ENCODE results near the gene CIAO2A. TPM values are rescaled to one million over a fixed set of nuclear protein-coding genes. Genes with fewer than 3 reads are reported as not detected.
"Not testable (repeated sequence)": the region's sequence is repeated elsewhere in the genome, so short reads cannot be mapped to it uniquely, and the experiment has no call there.

CIAO2A gene
- total RNA-seq, 1 donor from 2014 or later: 73.0 TPM

DNA sequence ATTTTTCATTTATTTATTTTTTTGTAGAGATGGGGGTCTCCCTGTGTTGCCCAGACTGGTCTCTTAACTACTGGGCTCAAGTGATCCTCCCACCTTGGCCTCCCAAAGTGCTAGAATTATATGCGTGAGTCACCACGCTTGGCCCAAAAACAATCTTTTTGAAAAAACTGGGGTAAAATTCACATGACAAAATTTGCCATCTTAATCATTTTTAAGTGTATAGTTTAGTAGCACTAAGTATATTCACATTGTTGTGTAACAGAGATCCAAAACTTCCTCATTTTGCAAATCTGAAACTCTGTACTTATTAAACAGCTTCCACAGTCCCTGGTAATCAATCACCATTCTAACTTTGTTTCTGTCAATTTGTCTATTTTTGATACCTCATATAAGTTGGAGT is 7.3 kb upstream of the CIAO2A start:
- Mint-ChIP-seq H3K27ac (no peak overlapping the region), H3K9me3 (no peaks in the 10 kb centered on the region), H3K27me3 (no peaks in the 10 kb centered on the region), H3K36me3 (ENCODE audit: low read depth) (peaks cover 14% of the 10 kb centered on the region), H3K4me1 (peaks cover 29% of the 10 kb centered on the region), H3K4me3 (no peak overlapping the region)
- intact Hi-C loops (cut with micrococcal nuclease): no loop called here
- DNase-seq: no peak

GRCh38 chr15:64099379-64099778 is 5.7 kb upstream of the CIAO2A start:
- Mint-ChIP-seq H3K9me3 (no peaks in the 10 kb centered on the region), H3K27ac (no peak overlapping the region), H3K27me3 (no peaks in the 10 kb centered on the region), H3K4me1 (peaks cover 42% of the 10 kb centered on the region), H3K4me3 (no peak overlapping the region), H3K36me3 (ENCODE audit: low read depth) (peaks cover 16% of the 10 kb centered on the region)
- intact Hi-C loops (cut with micrococcal nuclease): loop anchor here (10.0 kb wide), 3 partner anchors 285 to 1195 kb away; partner anchors contain the start of genes PCLAF, RNU5A-1, TRIP4 and USP3
- DNase-seq: no peak

- Mint-ChIP-seq H3K9me3 (no peaks in the 10 kb centered on the region), H3K4me3 (peak overlapping the region; percentile 98), H3K36me3 (ENCODE audit: low read depth) (peaks cover 17% of the 10 kb centered on the region), H3K4me1 (peaks cover 56% of the 10 kb centered on the region), H3K27ac (peak overlapping the region; percentile 94), H3K27me3 (no peaks in the 10 kb centered on the region)
- intact Hi-C loops (cut with micrococcal nuclease): loop anchor here (10.0 kb wide), 3 partner anchors 288 to 1198 kb away; partner anchors contain the start of genes PCLAF, RNU5A-1, TRIP4 and USP3
- DNase-seq: peak; percentile 66
Measured at GRCh38 chr15:64096668-64097384, 3.2 kb upstream of the CIAO2A start.

- no peaks in the 10 kb centered on the region for H3K9me3 Mint-ChIP-seq
- H3K27me3 Mint-ChIP-seq: no peaks in the 10 kb centered on the region
- peak within 1 kb of the TSS; percentile 98 for H3K4me3 Mint-ChIP-seq
- peak within 1 kb of the TSS; percentile 94 for H3K27ac Mint-ChIP-seq
- intact Hi-C loops (cut with micrococcal nuclease): loop anchor here (10.0 kb wide), 3 partner anchors 289 to 1199 kb away; partner anchors contain the start of genes PCLAF, RNU5A-1, TRIP4 and USP3
- DNase-seq: peak; percentile 98
- H3K4me1 Mint-ChIP-seq: peaks cover 54% of the 10 kb centered on the region
- peaks cover 14% of the 10 kb centered on the region for H3K36me3 Mint-ChIP-seq (ENCODE audit: low read depth)
Measured at GRCh38 chr15:64095795-64096667, 2.4 kb upstream of the CIAO2A start, which contains the start of gene SNX1. Gene SNX1 (plus strand): TSS chr15:64095982. CDS start chr15:64096014, 32 bp downstream.

DNA sequence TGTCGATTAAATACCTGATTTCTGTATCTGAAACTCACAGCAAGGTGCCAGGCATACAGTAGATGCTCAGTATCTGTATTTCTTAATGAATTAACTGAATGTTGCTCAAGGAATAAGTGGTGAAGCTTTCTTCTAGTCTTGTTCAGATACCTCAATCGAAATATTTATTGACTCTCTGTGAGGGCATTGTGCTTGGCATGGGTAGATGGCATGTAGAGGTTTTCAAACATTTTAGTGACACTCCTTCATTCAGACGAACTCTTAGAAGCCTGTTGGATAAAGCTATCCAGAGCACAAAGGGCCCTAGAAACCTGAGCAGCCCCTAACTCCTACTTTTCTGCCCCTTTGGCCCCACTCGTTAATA is 1.8 kb upstream of the CIAO2A start:
- Mint-ChIP-seq H3K27me3 (no peaks in the 10 kb centered on the region), H3K36me3 (ENCODE audit: low read depth) (peaks cover 17% of the 10 kb centered on the region), H3K9me3 (no peaks in the 10 kb centered on the region), H3K4me1 (peaks cover 57% of the 10 kb centered on the region), H3K4me3 (peak overlapping the region; percentile 98), H3K27ac (peak overlapping the region; percentile 94)
- peak; percentile 60 for DNase-seq
- intact Hi-C loops (cut with micrococcal nuclease): loop anchor here (10.0 kb wide), 3 partner anchors 289 to 1199 kb away; partner anchors contain the start of genes PCLAF, RNU5A-1, TRIP4 and USP3

DNA sequence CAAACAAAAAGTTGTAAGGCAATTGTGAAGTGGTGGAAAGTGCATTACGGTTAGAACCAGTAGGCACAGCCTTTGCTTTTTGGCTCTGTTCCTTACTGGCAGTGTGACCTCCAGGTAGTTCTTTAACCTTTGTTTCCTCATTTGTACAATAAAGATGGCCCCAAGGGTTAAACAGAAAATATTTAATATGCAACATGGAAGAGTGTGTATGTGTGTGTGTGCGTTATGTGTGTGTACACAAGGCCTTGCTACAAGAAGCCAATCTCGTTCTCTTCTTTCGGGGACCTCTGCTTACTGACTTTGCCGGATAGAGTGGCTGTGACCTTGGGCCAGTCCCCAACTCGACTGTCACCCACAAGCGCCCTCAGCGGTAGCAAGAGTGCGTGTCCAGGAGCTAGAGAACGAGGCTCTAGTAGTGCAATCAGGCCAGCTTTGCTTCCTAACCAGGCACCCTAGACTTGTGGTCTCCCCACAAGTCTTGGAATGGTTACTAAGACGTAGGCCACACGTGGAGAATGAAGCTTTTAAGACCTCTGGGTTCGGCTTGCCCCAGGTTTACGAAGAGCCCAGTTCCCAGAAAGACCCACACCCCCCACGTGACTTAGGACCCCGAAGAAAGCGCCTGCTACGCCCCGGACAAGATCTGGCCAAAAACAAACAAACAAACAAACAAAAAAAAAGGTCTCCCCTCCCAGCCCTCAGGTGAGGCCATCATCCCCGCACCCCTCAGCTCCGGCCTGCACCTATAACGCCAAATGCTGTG is 593 bp downstream of the CIAO2A start:
- Mint-ChIP-seq H3K4me1 (peaks cover 55% of the 10 kb centered on the region), H3K36me3 (ENCODE audit: low read depth) (peaks cover 23% of the 10 kb centered on the region), H3K4me3 (peak overlapping the region; percentile 98), H3K9me3 (no peaks in the 10 kb centered on the region), H3K27me3 (no peaks in the 10 kb centered on the region), H3K27ac (peak overlapping the region; percentile 94)
- peak; percentile 82 for DNase-seq
- intact Hi-C loops (cut with micrococcal nuclease): loop anchor here (5.0 to 10.0 kb wide), 4 partner anchors 292 to 1202 kb away; partner anchors contain the start of genes PCLAF, RNU5A-1, TRIP4 and USP3

DNA sequence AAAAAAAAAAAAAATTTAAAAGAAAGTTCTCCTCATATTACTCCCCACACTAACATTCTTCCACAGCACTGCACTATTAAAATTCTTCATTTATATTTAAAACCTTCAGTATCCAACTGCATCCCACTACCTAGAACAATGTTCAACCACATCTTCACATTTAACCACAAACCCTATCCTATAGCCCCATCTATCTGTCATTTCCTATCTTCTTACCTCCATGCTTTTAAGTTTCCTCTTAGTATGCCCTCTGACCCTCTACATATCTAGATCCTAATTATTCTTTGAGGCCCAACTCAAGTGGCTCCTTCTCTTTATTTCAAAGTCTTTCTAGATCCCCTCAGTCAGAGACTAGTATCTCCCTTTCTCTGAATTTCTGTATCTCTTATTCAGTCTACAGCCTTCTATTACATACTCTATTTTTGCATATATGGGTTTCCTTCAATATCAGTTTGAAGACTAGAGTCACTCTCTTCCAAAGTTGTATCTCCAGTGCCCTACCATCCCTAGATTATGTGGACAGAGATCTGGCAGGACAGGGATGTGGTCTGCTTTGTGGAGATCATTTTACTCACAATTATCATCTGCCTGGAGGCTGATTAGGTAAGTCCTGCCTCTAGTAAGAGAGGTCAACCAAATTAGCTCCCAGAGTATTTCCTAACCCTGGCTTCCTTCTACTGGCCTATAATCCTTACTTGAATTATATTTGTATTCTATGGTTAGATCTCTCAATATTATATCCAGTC is 1.4 kb downstream of the CIAO2A start:
- H3K27ac Mint-ChIP-seq: peak overlapping the region; percentile 94
- no peak for DNase-seq
- H3K4me1 Mint-ChIP-seq: peaks cover 47% of the 10 kb centered on the region
- H3K27me3 Mint-ChIP-seq: no peaks in the 10 kb centered on the region
- intact Hi-C loops (cut with micrococcal nuclease): loop anchor here (5.0 to 10.0 kb wide), 4 partner anchors 293 to 1203 kb away; partner anchors contain the start of genes PCLAF, RNU5A-1, TRIP4 and USP3
- peak overlapping the region; percentile 98 for H3K4me3 Mint-ChIP-seq
- H3K9me3 Mint-ChIP-seq: no peaks in the 10 kb centered on the region
- peaks cover 31% of the 10 kb centered on the region for H3K36me3 Mint-ChIP-seq (ENCODE audit: low read depth)

DNA sequence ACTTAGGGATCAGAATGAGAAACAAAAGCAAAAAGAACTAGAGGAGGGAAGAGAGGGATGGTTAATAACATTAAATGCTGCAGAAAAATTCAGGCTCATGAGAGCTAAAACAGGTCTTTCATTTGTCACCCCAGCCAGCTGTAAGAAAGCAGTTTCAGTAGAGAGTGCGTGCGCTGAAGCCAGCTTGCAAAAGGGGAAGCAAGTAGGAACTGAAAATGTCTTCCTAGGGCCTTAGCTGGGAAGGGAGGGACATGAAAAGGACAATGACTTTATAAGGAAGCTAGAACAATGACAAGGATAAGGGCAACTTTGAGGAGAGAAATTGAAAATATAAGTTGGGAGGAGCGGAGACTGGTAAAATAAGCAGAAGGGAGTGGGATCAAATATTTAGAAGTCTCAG is 3.1 kb downstream of the CIAO2A start:
- Mint-ChIP-seq H3K4me1 (peaks cover 37% of the 10 kb centered on the region), H3K9me3 (no peaks in the 10 kb centered on the region), H3K36me3 (ENCODE audit: low read depth) (peaks cover 35% of the 10 kb centered on the region), H3K27ac (no peak overlapping the region), H3K4me3 (no peak overlapping the region), H3K27me3 (no peaks in the 10 kb centered on the region)
- DNase-seq: no peak
- intact Hi-C loops (cut with micrococcal nuclease): loop anchor here (5.0 to 10.0 kb wide), 4 partner anchors 294 to 1204 kb away; partner anchors contain the start of genes PCLAF, RNU5A-1, TRIP4 and USP3

DNA sequence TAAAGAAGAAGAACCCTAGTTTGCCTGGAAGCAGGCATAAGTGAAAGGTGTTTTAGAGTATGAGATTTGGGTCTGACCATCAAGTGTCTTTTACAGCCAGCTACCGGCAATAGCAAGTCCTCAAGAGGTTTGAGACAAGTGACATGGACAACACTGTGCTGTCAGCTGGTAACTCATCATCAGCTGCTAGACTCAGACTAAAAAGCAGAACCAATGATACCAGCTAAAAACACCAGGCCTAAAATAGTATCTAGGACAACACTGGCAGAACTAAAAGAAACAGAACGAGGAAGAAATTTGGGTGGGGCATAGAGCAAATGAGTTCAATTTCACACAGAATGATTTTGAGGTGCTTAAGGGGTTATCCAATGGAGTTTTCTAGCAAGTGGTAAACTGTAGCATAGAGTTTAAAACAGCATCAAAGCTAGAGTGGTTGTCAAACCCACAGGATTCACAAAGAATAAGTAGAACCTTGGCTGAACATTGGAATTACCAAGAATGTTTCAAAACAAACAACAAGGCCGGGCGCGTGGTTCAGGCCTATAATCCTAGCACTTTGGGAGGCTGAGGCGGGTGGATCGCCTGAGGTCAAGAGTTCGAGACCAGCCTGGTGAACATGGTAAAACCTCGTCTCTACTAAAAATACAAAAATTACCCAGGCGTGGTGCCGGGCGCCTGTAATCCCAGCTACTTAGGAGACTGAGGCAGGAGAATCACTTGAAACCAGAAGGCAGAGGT is 3.9 kb downstream of the CIAO2A start:
- Mint-ChIP-seq H3K36me3 (ENCODE audit: low read depth) (peaks cover 35% of the 10 kb centered on the region), H3K9me3 (no peaks in the 10 kb centered on the region), H3K4me3 (no peak overlapping the region), H3K27me3 (no peaks in the 10 kb centered on the region), H3K27ac (no peak overlapping the region), H3K4me1 (peaks cover 29% of the 10 kb centered on the region)
- intact Hi-C loops (cut with micrococcal nuclease): loop anchor here (5.0 to 10.0 kb wide), 4 partner anchors 295 to 1205 kb away; partner anchors contain the start of genes PCLAF, RNU5A-1, TRIP4 and USP3
- DNase-seq: no peak

DNA sequence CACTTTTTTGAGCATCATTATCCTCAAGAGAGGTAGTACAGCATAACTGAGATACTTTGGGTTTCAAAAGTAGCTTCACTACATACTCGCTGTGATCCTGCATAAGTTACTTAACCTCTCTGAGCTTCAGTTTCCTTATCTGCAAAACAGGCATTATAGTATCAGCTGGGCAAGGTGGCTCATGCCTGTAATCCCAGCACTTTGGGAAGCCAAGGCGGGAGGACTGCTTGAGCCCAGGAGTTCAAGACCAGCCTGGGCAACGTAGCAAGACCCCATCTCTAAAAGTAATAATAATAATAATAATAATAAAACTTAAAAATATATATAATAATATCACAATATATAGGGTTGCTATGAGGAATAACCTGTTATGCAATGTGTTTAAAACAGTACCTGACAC is 10.9 kb downstream of the CIAO2A start:
- no peak for DNase-seq
- Mint-ChIP-seq H3K27me3 (no peaks in the 10 kb centered on the region), H3K4me3 (no peak overlapping the region), H3K36me3 (ENCODE audit: low read depth) (peaks cover 25% of the 10 kb centered on the region), H3K9me3 (no peaks in the 10 kb centered on the region), H3K27ac (no peak overlapping the region), H3K4me1 (no peaks in the 10 kb centered on the region)
- intact Hi-C loops (cut with micrococcal nuclease): no loop called here

GRCh38 chr15:64073496-64073895 is 20.1 kb downstream of the CIAO2A start:
- H3K27ac Mint-ChIP-seq; H3K27me3 Mint-ChIP-seq; DNase-seq; H3K4me3 Mint-ChIP-seq; H3K4me1 Mint-ChIP-seq; H3K9me3 Mint-ChIP-seq; intact Hi-C loops (cut with micrococcal nuclease): not testable (repeated sequence)
- peaks cover 31% of the 10 kb centered on the region for H3K36me3 Mint-ChIP-seq (ENCODE audit: low read depth)

DNA sequence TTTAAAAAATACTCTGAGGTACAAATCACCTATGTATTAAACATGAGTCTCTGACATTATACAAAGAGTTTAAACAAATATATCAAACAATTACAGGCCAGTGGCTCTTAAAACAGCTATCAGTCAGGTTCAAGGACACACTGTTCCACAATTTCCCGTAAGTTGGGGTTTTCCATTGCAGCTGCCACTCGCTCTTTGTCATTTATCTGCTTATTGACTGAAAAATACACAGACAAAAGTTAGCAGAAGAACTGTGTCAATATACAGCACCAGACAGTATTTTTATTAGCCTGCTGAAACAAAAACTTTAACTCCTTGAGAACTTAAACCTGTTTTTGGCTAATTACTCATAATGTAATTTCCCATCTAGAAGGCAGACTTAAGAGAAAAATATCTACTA is 20.8 kb downstream of the CIAO2A start:
- intact Hi-C loops (cut with micrococcal nuclease): no loop called here
- Mint-ChIP-seq H3K27ac (no peak overlapping the region), H3K9me3 (no peaks in the 10 kb centered on the region), H3K27me3 (no peaks in the 10 kb centered on the region), H3K4me3 (no peak overlapping the region), H3K36me3 (ENCODE audit: low read depth) (peaks cover 31% of the 10 kb centered on the region), H3K4me1 (peaks cover 10% of the 10 kb centered on the region)
- DNase-seq: no peak

All from activated CD4-positive, alpha-beta T cell treated with anti-CD3 and anti-CD28 coated beads, Interleukin-2, amount 10 ng/mL, durations not matched to agents 24 days and 14 days (primary cell).